K562 (cell line): ENCODE data around the gene RAP2B. TPM values are rescaled to one million over a fixed set of nuclear protein-coding genes. Genes with fewer than 3 reads are reported as not detected.

ENCODE experiments used
- ARID1B ChIP-seq: fragments of 450-650 bp; IDR thresholded peaks from 2 replicates; pipeline ENCODE4 v1.6.1; 2016; ENCODE audit warnings: antibody characterized with exemption, mild to moderate bottlenecking, inconsistent platforms
- ATF1 ChIP-seq, 2 experiments: fragments of 450-650 bp in 1 of 2; IDR thresholded peaks; 2 replicates each; pipeline ENCODE4 v1.6.1; 2016; ENCODE audit warnings: missing compliant biosample characterization in 1 of 2, missing genetic modification characterization in 1 of 2
- ATF6 ChIP-seq: sonication (generic); formaldehyde crosslinking; IDR thresholded peaks from 2 replicates; pipeline ENCODE4 v1.4.0; 2020; ENCODE audit warnings: mild to moderate bottlenecking, missing genetic modification reagents
- CTBP1 ChIP-seq: fragments of 450-650 bp; IDR thresholded peaks from 2 replicates; pipeline ENCODE4 v1.6.1; 2016; ENCODE audit warnings: borderline replicate concordance
- GABPA ChIP-seq: fragments of 200-800 bp; sonication (Bioruptor generic); conservative IDR thresholded peaks from 2 replicates; pipeline ENCODE4 v1.6.1; 2016; ENCODE audit warnings: low read depth, missing genetic modification characterization, missing compliant biosample characterization
- HMBOX1 ChIP-seq: sonication (generic); IDR thresholded peaks from 2 replicates; pipeline ENCODE4 v1.6.1; 2016
- KDM5B ChIP-seq: fragments of 200-600 bp; sonication (generic); IDR thresholded peaks from 2 replicates; pipeline ENCODE4 v1.6.1; 2012; ENCODE audit warnings: low read depth, mild to moderate bottlenecking, moderate library complexity, low read length, control low read depth, inconsistent platforms; ENCODE audit not compliant: insufficient replicate concordance
- KLF13 ChIP-seq: fragments of 450-650 bp; IDR thresholded peaks from 2 replicates; pipeline ENCODE4 v1.6.1; 2016; ENCODE audit warnings: missing genetic modification characterization, low read depth, mild to moderate bottlenecking, missing compliant biosample characterization, moderate library complexity, borderline replicate concordance
- NFRKB ChIP-seq: fragments of 450-650 bp; IDR thresholded peaks from 2 replicates; pipeline ENCODE4 v1.6.1; 2016; ENCODE audit warnings: low read depth
- NKRF ChIP-seq: fragments of 450-650 bp; IDR thresholded peaks from 2 replicates; pipeline ENCODE4 v1.6.1; 2016; ENCODE audit warnings: borderline replicate concordance
- PHF8 ChIP-seq: fragments of 200-600 bp; sonication (generic); IDR thresholded peaks from 2 replicates; pipeline ENCODE4 v1.6.1; 2012; ENCODE audit warnings: mixed run types, mild to moderate bottlenecking, inconsistent platforms, low read length, moderate library complexity, borderline replicate concordance
- PRDM10 ChIP-seq: fragments of 450-650 bp; IDR thresholded peaks from 2 replicates; pipeline ENCODE4 v1.6.1; 2018; ENCODE audit not compliant: partially characterized antibody
- RB1 ChIP-seq: fragments of 450-650 bp; IDR thresholded peaks from 2 replicates; pipeline ENCODE4 v1.6.1; 2017; ENCODE audit warnings: low read depth, mild to moderate bottlenecking
- RBFOX2 ChIP-seq: fragments of 200-400 bp; formaldehyde crosslinking; IDR thresholded peaks from 2 replicates; pipeline ENCODE4 v1.6.1; 2017; ENCODE audit warnings: low read depth, mild to moderate bottlenecking, low read length, moderate library complexity
- SMARCE1 ChIP-seq: fragments of 450-650 bp; IDR thresholded peaks from 2 replicates; pipeline ENCODE4 v1.7.1; 2016; ENCODE audit warnings: mild to moderate bottlenecking
- SOX6 ChIP-seq: fragments of 450-650 bp; IDR thresholded peaks from 2 replicates; pipeline ENCODE4 v1.6.1; 2014; ENCODE audit warnings: mild to moderate bottlenecking
- ZNF121 ChIP-seq: sonication (generic); formaldehyde crosslinking; conservative IDR thresholded peaks from 2 replicates; pipeline ENCODE4 v1.8.0; 2022; ENCODE audit warnings: missing genetic modification reagents
- ZNF696 ChIP-seq: fragments of 250-450 bp; sonication (Bioruptor Pico); conservative IDR thresholded peaks from 2 replicates; pipeline ENCODE4 v1.4.0; 2020; ENCODE audit warnings: mild to moderate bottlenecking, moderate library complexity
- ZSCAN29 ChIP-seq: fragments of 450-650 bp; IDR thresholded peaks from 2 replicates; pipeline ENCODE4 v1.6.1; 2017
- polyA plus RNA-seq, 8 experiments: library from polyadenylated mRNA; depleted of rRNA in 4 of 8; stranded (reverse) in 5 of 8; unstranded in 3 of 8; fragments of >200 nt; fragmentation: Nextera tagmentation in 2 of 8; fragmentation: Illumina TruSeq in 1 of 8; extraction: Ambion mirVana in 2 of 8; extraction: Trizol in 1 of 8; gene quantifications; 2 replicates each; pipeline versions ENCODE4 v1.2.1 to v1.2.3, GENCODE V29; 2011 to 2014; ENCODE audit warnings: inconsistent platforms in 1 of 8, missing spikeins in 1 of 8
- total RNA-seq, 7 experiments: library from RNA; depleted of rRNA in 6 of 7; stranded (reverse); fragments of >200 nt in 6 of 7; fragmentation: Illumina TruSeq in 2 of 7; extraction: Trizol in 2 of 7; gene quantifications; 2 replicates each; pipeline versions ENCODE4 v1.2.1 to v1.2.3, GENCODE V29; 2011 to 2021; ENCODE audit warnings: low replicate concordance in 1 of 7

The RAP2B gene
- total and polyA plus RNA-seq, 9 of the 15 experiments (the other 6 are each of a cell fraction or from before 2014, with no cell fraction given): 9.4 to 31.2 (median 15.8) TPM

- TF ChIP-seq SOX6 (peak; percentile 25; the same call in 1 of the 2 replicates), ATF6 (CRISPR knock-in tag) (no peak), HMBOX1 (peak; percentile 58; the same call in 1 of the 2 replicates), PRDM10 (peak; percentile 78), ATF1 (CRISPR knock-in tag; IDR thresholded peaks at IDR 0.05) (no peak), ATF1 (tag; IDR thresholded peaks at IDR 0.05) (peak; percentile 63; the same call in 1 of the 2 replicates), ARID1B (0 out of 2 replicates have a peak, but pooled peaks have one; percentile 9), RBFOX2 (peak; percentile 68), CTBP1 (peak; percentile 64; the same call in 1 of the 2 replicates), ZNF696 (no peak), RB1 (0 out of 2 replicates have a peak, but pooled peaks have one; percentile 24), KLF13 (tag) (no peak), NKRF (peak; percentile 28; the same call in 1 of the 2 replicates), KDM5B (peak; percentile 60), NFRKB (0 out of 2 replicates have a peak, but pooled peaks have one; percentile 17), PHF8 (peak; percentile 38; the same call in 1 of the 2 replicates), GABPA (tag) (0 out of 2 replicates have a peak, but pooled peaks have one; percentile 29), ZSCAN29 (peak; percentile 54; the same call in 1 of the 2 replicates), ZNF121 (CRISPR knock-in tag) (0 out of 2 replicates have a peak, but pooled peaks have one; percentile 8), SMARCE1 (0 out of 2 replicates have a peak, but pooled peaks have one; percentile 6)
Observed at GRCh38 chr3:153160451-153161137, 1.4 kb upstream of the RAP2B start (continued).
